HepG2 (cell line): ENCODE measurements around the gene PSMD2. TPM values are rescaled to one million over a fixed set of nuclear protein-coding genes. Genes with fewer than 3 reads are reported as not detected.

Experiments
- ATAC-seq: fragments of 200-7000 bp; cut with Tn5 transposase; 3 replicates; pipeline ENCODE4 v1.9.1; 2020; ENCODE audit warnings: mild to moderate bottlenecking, moderate library complexity
- BruUV-seq: library from RNA; stranded (reverse); fragments of 400-500 nt; replicated peaks from 2 replicates; lab custom pipeline; 2021; lab: Mats Ljungman, UMichigan
- CTCF ChIA-PET: fragments of 300-600 bp; formaldehyde crosslinking; extraction: SDS; loops from one replicate; lab custom pipeline; 2021; ENCODE audit warnings: low total read pairs, inconsistent platforms, low intra/inter-chr PET ratio; lab: Yijun Ruan, JAX
- POLR2A ChIA-PET: fragments of 350-600 bp; sonication (Branson Sonifier 250); formaldehyde crosslinking; loops from one replicate; lab custom pipeline; 2020; ENCODE audit warnings: antibody characterized with exemption, inconsistent platforms; lab: Yijun Ruan, JAX
- DNase-seq: peaks from one replicate; pipeline ENCODE4 v3.0.0-alpha.2; 2015; ENCODE audit warnings: low spot score
- FAIRE-seq: peaks from 3 replicates; lab custom pipeline; 2011; peaks lifted over from hg19 to GRCh38; lab: Jason Lieb, UNC
- H2AFZ ChIP-seq: one replicate; pipeline ENCODE4 v1.6.1; 2011; ENCODE audit warnings: low read length, inconsistent platforms
- H3K27ac ChIP-seq: fragments of 300-600 bp; 3 replicates; pipeline ENCODE4 v1.8.0; 2011; ENCODE audit warnings: mixed run types, mild to moderate bottlenecking, mixed read lengths, low read length, inconsistent platforms; ENCODE audit not compliant: insufficient read depth; ENCODE audit errors: extremely low read length
- H3K27me3 ChIP-seq, 2 experiments: fragments of 200-600 bp in 1 of 2; 2 replicates in 1 of 2; 3 replicates in 1 of 2; pipeline versions ENCODE4 v1.6.0 to v1.8.0; 2011; ENCODE audit warnings: low read length in 2 of 2, mild to moderate bottlenecking in 2 of 2, moderate library complexity in 2 of 2, inconsistent platforms in 1 of 2; ENCODE audit not compliant: insufficient read depth in 2 of 2, control insufficient read depth in 1 of 2
- H3K36me3 ChIP-seq, 2 experiments: fragments of 200-600 bp in 1 of 2; replicated peaks in 1 of 2; 2 replicates in 1 of 2; 3 replicates in 1 of 2; pipeline versions ENCODE4 v1.5.1 to v1.8.0; 2011; ENCODE audit warnings: low read length in 2 of 2, inconsistent platforms in 1 of 2; ENCODE audit not compliant: insufficient read depth in 2 of 2, control insufficient read depth in 1 of 2
- H3K4me1 ChIP-seq: 2 replicates; pipeline ENCODE4 v1.5.1; 2012; ENCODE audit warnings: low read length, inconsistent platforms; ENCODE audit not compliant: insufficient read depth
- H3K4me2 ChIP-seq: 2 replicates; pipeline ENCODE4 v1.6.0; 2011; ENCODE audit warnings: low read depth, low read length, inconsistent platforms
- H3K4me3 ChIP-seq, 3 experiments: fragments of 200-600 bp in 1 of 3; sonication (generic), shearing (Covaris generic) in 1 of 3; replicated peaks in 1 of 3; 2 replicates each; pipeline ENCODE4 v1.5.1; 2011 to 2016; ENCODE audit warnings: low read length in 3 of 3, inconsistent platforms in 2 of 3, low read depth in 2 of 3, mild to moderate bottlenecking in 2 of 3, control low read depth in 1 of 3, mixed read lengths in 1 of 3; ENCODE audit not compliant: insufficient read depth in 1 of 3
- H3K79me2 ChIP-seq: one replicate; pipeline ENCODE4 v1.6.1; 2011; ENCODE audit warnings: low read length, inconsistent platforms; ENCODE audit not compliant: insufficient read depth
- H3K9ac ChIP-seq: 2 replicates; pipeline ENCODE4 v1.6.0; 2011; ENCODE audit warnings: mild to moderate bottlenecking, low read depth, low read length, inconsistent platforms; ENCODE audit not compliant: insufficient read depth
- H3K9me3 ChIP-seq: 2 replicates; pipeline ENCODE4 v1.5.1; 2012; ENCODE audit warnings: mild to moderate bottlenecking, low read length
- H4K20me1 ChIP-seq: 2 replicates; pipeline ENCODE4 v1.6.0; 2011; ENCODE audit warnings: inconsistent platforms, mild to moderate bottlenecking, low read length, moderate library complexity; ENCODE audit not compliant: insufficient read depth
- CCAR2 ChIP-seq: fragments of 200-400 bp; formaldehyde crosslinking; optimal IDR thresholded peaks from 2 replicates; pipeline ENCODE3; 2018; ENCODE audit warnings: low read depth, mild to moderate bottlenecking, low read length, moderate library complexity
- SP140L ChIP-seq: sonication (generic); formaldehyde crosslinking; IDR thresholded peaks from 2 replicates; pipeline ENCODE4 v1.4.0; 2020; ENCODE audit warnings: missing genetic modification reagents, borderline replicate concordance
- SPEN ChIP-seq: sonication (generic); formaldehyde crosslinking; IDR thresholded peaks from 2 replicates; pipeline ENCODE4 v1.5.1; 2020; ENCODE audit warnings: low read depth, mild to moderate bottlenecking, missing genetic modification reagents
- ZBTB7B ChIP-seq: sonication (generic); formaldehyde crosslinking; IDR thresholded peaks from 2 replicates; pipeline ENCODE4 v1.4.0; 2020; ENCODE audit warnings: missing genetic modification reagents
- ZFP82 ChIP-seq: sonication (generic); formaldehyde crosslinking; IDR thresholded peaks from 2 replicates; pipeline ENCODE4 v1.5.1; 2020; ENCODE audit warnings: mild to moderate bottlenecking, missing genetic modification reagents, borderline replicate concordance
- ZNF292 ChIP-seq: sonication (generic); formaldehyde crosslinking; IDR thresholded peaks from 2 replicates; pipeline ENCODE4 v1.8.1; 2022; ENCODE audit warnings: mild to moderate bottlenecking, low read depth, missing genetic modification reagents, borderline replicate concordance
- ZNF3 ChIP-seq: IDR thresholded peaks from 2 replicates; pipeline ENCODE4 v1.7.0; 2017; ENCODE audit warnings: inconsistent platforms
- ZNF724P ChIP-seq: sonication (generic); formaldehyde crosslinking; IDR thresholded peaks from 2 replicates; pipeline ENCODE4 v1.8.0; 2022; ENCODE audit warnings: missing genetic modification reagents, borderline replicate concordance
- ZNF772 ChIP-seq: sonication (generic); formaldehyde crosslinking; IDR thresholded peaks from 2 replicates; pipeline ENCODE4 v1.5.0; 2020; ENCODE audit warnings: mild to moderate bottlenecking, missing genetic modification reagents
- ZNF883 ChIP-seq: sonication (generic); formaldehyde crosslinking; IDR thresholded peaks from 2 replicates; pipeline ENCODE4 v1.5.1; 2020; ENCODE audit warnings: mild to moderate bottlenecking, missing genetic modification reagents; ENCODE audit errors: not compliant biosample characterization
- WGBS: methylation state at CpG from one replicate; pipeline ENCODE4 v1.1.6; 2017; ENCODE audit warnings: low lambda C conversion rate; 5-methylcytosine and 5-hydroxymethylcytosine counted together
- in situ Hi-C: cut with HindIII; loops from 2 replicates; pipeline ENCODE4 v1.10.0; 2017; ENCODE audit warnings: low pct_unique_long_range_greater_than_20kb; ENCODE audit not compliant: extremely low pct_ligation_motif_present
- intact Hi-C: fragments of 100-400 bp; cut with micrococcal nuclease; formaldehyde crosslinking; loops from one replicate; pipeline ENCODE4 v1.10.0; 2022; ENCODE audit not compliant: unreplicated experiment
- polyA plus RNA-seq, 8 experiments: library from polyadenylated mRNA; depleted of rRNA in 3 of 8; stranded (reverse) in 7 of 8; unstranded in 1 of 8; fragments of >200 nt; fragmentation: Illumina TruSeq in 4 of 8; extraction: Trizol in 4 of 8; gene quantifications; 2 replicates each; pipeline versions ENCODE4 v1.2.1 to v1.2.3, GENCODE V29; 2011 to 2016; ENCODE audit warnings: low read depth in 4 of 8, missing spikeins in 1 of 8, mixed read lengths in 1 of 8; ENCODE audit not compliant: insufficient read depth in 1 of 8
- total RNA-seq, 5 experiments: library from RNA; depleted of rRNA; stranded (reverse); fragments of >200 nt; fragmentation: Illumina TruSeq; extraction: Trizol; gene quantifications; 2 replicates each; pipeline ENCODE4 v1.2.3, GENCODE V29; 2016; ENCODE audit warnings: low read depth in 1 of 5
- TF ChIP-seq, protein P1 (sequence below): sonication (generic); formaldehyde crosslinking; IDR thresholded peaks from 2 replicates; pipeline ENCODE4 v1.4.0; 2020; ENCODE audit warnings: missing genetic modification reagents

The PSMD2 gene
- total and polyA plus RNA-seq, 2 of the 13 experiments (the other 11 are each of a cell fraction or from before 2014, with no cell fraction given) = 125 to 200 TPM

DNA sequence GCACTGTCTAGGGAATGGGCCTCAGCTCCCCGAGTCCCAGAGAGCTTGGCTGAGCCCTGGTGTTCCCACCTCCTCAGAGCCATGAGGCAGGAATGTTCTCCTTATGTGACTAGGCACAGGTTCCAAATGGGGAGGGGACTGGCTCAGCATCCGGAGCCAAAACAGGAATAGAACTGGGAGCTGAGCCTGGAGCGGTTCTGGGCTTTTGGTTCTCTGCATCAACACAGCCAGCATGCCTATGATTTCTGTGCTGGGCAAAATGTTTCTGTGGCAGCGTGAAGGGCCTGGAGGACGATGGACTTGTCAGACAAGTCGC is 38.3 kb downstream of the PSMD2 start, which contains the start of gene FAM131A:
FAM131A (plus strand) TSS at position 202 of the 316 bp plus-strand sequence; CDS start at position 233, 31 bp downstream.
- 92% methylated on average over 5 of the region's 6 CpGs for WGBS
- TF ChIP-seq ZNF772 (no peak; the same call in 1 of the 2 replicates), ZFP82 (CRISPR knock-in tag) (0 out of 2 replicates have a peak, but pooled peaks have one; percentile 7), ZNF3 (CRISPR knock-in tag) (no peak), ZBTB7B (CRISPR knock-in tag) (no peak), ZNF883 (CRISPR knock-in tag) (no peak), ZNF292 (CRISPR knock-in tag) (no peak), SPEN (CRISPR knock-in tag) (0 out of 2 replicates have a peak, but pooled peaks have one; percentile 8), ZNF724P (CRISPR knock-in tag) (0 out of 2 replicates have a peak, but pooled peaks have one; percentile 6), SP140L (CRISPR knock-in tag) (no peak), CCAR2 (no peak)
- TF ChIP-seq, protein P1, sequence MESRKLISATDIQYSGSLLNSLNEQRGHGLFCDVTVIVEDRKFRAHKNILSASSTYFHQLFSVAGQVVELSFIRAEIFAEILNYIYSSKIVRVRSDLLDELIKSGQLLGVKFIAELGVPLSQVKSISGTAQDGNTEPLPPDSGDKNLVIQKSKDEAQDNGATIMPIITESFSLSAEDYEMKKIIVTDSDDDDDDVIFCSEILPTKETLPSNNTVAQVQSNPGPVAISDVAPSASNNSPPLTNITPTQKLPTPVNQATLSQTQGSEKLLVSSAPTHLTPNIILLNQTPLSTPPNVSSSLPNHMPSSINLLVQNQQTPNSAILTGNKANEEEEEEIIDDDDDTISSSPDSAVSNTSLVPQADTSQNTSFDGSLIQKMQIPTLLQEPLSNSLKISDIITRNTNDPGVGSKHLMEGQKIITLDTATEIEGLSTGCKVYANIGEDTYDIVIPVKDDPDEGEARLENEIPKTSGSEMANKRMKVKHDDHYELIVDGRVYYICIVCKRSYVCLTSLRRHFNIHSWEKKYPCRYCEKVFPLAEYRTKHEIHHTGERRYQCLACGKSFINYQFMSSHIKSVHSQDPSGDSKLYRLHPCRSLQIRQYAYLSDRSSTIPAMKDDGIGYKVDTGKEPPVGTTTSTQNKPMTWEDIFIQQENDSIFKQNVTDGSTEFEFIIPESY = no peak
- Histone ChIP-seq H3K9ac (peak within 1 kb of the TSS; percentile 91), H4K20me1 (peaks cover 19% of the 10 kb centered on the region; the same call in 1 of the 2 replicates), H3K4me1 (peaks cover 18% of the 10 kb centered on the region), H3K9me3 (no peaks in the 10 kb centered on the region), H3K79me2 (peaks cover 14% of the 10 kb centered on the region), H2AFZ (no peak within 1 kb of the TSS), H3K4me2 (peak within 1 kb of the TSS; percentile 94), H3K27ac (peak within 1 kb of the TSS; percentile 84), H3K36me3 (peaks cover 17 to 33% of the 10 kb centered on the region in 2 experiments), H3K4me3 (peak within 1 kb of the TSS; percentile 67 to 94 (median 80)), H3K27me3 (no peaks in the 10 kb centered on the region; a peak in 1 of 5 replicates)
- in situ Hi-C loops (no loop called here), intact Hi-C loops (no loop called here)
- no TSS peak for BruUV-seq
- POLR2A ChIA-PET = interaction anchor here (0.7 to 1.9 kb wide), 7 partner anchors 8 to 182 kb away, joined by 3 to 10 read pairs (median 5); partner anchors contain the start of genes CLCN2, DVL3 and POLR2H
- no peak for DNase-seq
- FAIRE-seq = no peak
- CTCF ChIA-PET = no interaction called here
- ATAC-seq = no peak
